D721Med (cell line): Measurements from ENCODE around the gene CDH11.

Experiments used
- DNase-seq: peaks from one replicate; pipeline ENCODE4 v3.0.0; 2011; ENCODE audit warnings: low spot score; ENCODE audit not compliant: insufficient read length
- FAIRE-seq: peaks from 2 replicates; lab custom pipeline; 2011; peaks lifted over from hg19 to GRCh38; lab: Jason Lieb, UNC
- CTCF ChIP-seq: IDR thresholded peaks from 2 replicates; pipeline ENCODE4 v1.5.1; 2012; ENCODE audit warnings: mild to moderate bottlenecking, control low read depth; ENCODE audit not compliant: insufficient read depth; ENCODE audit errors: missing control alignments

The CDH11 gene

GRCh38 chr16:65122724-65123395 lies 997 bp upstream of the CDH11 start:
- TF ChIP-seq CTCF = no peak
- DNase-seq = no peak
- no peak for FAIRE-seq

GRCh38 chr16:65120831-65121721 lies 787 bp downstream of the CDH11 start:
- no peak for TF ChIP-seq CTCF
- FAIRE-seq (no peak), DNase-seq (no peak)

GRCh38 chr16:65120461-65120830 lies 1.4 kb downstream of the CDH11 start:
- no peak for TF ChIP-seq CTCF
- DNase-seq (no peak), FAIRE-seq (no peak)

- FAIRE-seq (no peak), DNase-seq (no peak)
- TF ChIP-seq CTCF = no peak
These were observed 1.9 kb downstream of the CDH11 start for GRCh38 chr16:65119901-65120401.

- FAIRE-seq (no peak), DNase-seq (no peak)
- TF ChIP-seq CTCF = no peak
These were observed 2.4 kb downstream of the CDH11 start for GRCh38 chr16:65119435-65119834.

GRCh38 chr16:65118871-65119270 lies 3.0 kb downstream of the CDH11 start:
- no peak for FAIRE-seq
- no peak for DNase-seq

More at GRCh38 chr16:65118871-65119270, 3.0 kb downstream of the CDH11 start:
- no peak for TF ChIP-seq CTCF
